Measurements from ENCODE around the gene ZNF346.
A peak's percentile ranks its signal among the peaks of the same experiment; 100 is the strongest.

Gene ZNF346

GRCh38 chr5:177029498-177029897, 7.0 kb downstream of the ZNF346 start:
- peaks cover 0 to under 1% of the 10 kb centered on the region in 2 donors for H3K4me1 ChIP-seq (ENCODE audit: control insufficient read depth in 2 of 2, insufficient read depth in 2 of 2, low read length in 2 of 2)
- H3K4me3 ChIP-seq (ENCODE audit: low read length in 2 of 2), result no peak overlapping the region
- no peaks in the 10 kb centered on the region for H3K27me3 ChIP-seq (ENCODE audit: control insufficient read depth in 2 of 2, insufficient read depth in 2 of 2, low read length in 2 of 2)
- no peaks in the 10 kb centered on the region for H3K9me3 ChIP-seq (ENCODE audit: control insufficient read depth in 2 of 2, low read length in 2 of 2)
- H3K9ac ChIP-seq (ENCODE audit: low read depth in 1 of 2, low read length in 2 of 2), result no peak overlapping the region
- no peak overlapping the region for H3K27ac ChIP-seq (ENCODE audit: low read depth in 2 of 2, low read length in 2 of 2)
- H3K36me3 ChIP-seq (ENCODE audit: control insufficient read depth in 2 of 2, insufficient read depth in 2 of 2, low read length in 2 of 2), result no peaks in the 10 kb centered on the region

GRCh38 chr5:177035976-177036375, 13.5 kb downstream of the ZNF346 start:
- Histone ChIP-seq H3K9ac (ENCODE audit: low read depth in 1 of 2, low read length in 2 of 2) (no peak overlapping the region), H3K27me3 (ENCODE audit: control insufficient read depth in 2 of 2, insufficient read depth in 2 of 2, low read length in 2 of 2) (no peaks in the 10 kb centered on the region), H3K4me3 (ENCODE audit: low read length in 2 of 2) (no peak overlapping the region), H3K27ac (ENCODE audit: low read depth in 2 of 2, low read length in 2 of 2) (no peak overlapping the region), H3K36me3 (ENCODE audit: control insufficient read depth in 2 of 2, insufficient read depth in 2 of 2, low read length in 2 of 2) (peaks cover 0 to under 1% of the 10 kb centered on the region in 2 donors), H3K9me3 (ENCODE audit: control insufficient read depth in 2 of 2, low read length in 2 of 2) (no peaks in the 10 kb centered on the region), H3K4me1 (ENCODE audit: control insufficient read depth in 2 of 2, insufficient read depth in 2 of 2, low read length in 2 of 2) (no peaks in the 10 kb centered on the region)

- no peak overlapping the region for H3K9ac ChIP-seq (ENCODE audit: low read depth in 1 of 2, low read length in 2 of 2)
- H3K4me3 ChIP-seq (ENCODE audit: low read length in 2 of 2), result no peak overlapping the region
- H3K9me3 ChIP-seq (ENCODE audit: control insufficient read depth in 2 of 2, low read length in 2 of 2), result no peaks in the 10 kb centered on the region
- H3K27me3 ChIP-seq (ENCODE audit: control insufficient read depth in 2 of 2, insufficient read depth in 2 of 2, low read length in 2 of 2), result no peaks in the 10 kb centered on the region
- H3K4me1 ChIP-seq (ENCODE audit: control insufficient read depth in 2 of 2, insufficient read depth in 2 of 2, low read length in 2 of 2), result no peaks in the 10 kb centered on the region
- peaks cover 0 to 4% of the 10 kb centered on the region in 2 donors for H3K36me3 ChIP-seq (ENCODE audit: control insufficient read depth in 2 of 2, insufficient read depth in 2 of 2, low read length in 2 of 2)
- no peak overlapping the region for H3K27ac ChIP-seq (ENCODE audit: low read depth in 2 of 2, low read length in 2 of 2)
Observed at GRCh38 chr5:177036443-177036842, 13.9 kb downstream of the ZNF346 start.

DNA sequence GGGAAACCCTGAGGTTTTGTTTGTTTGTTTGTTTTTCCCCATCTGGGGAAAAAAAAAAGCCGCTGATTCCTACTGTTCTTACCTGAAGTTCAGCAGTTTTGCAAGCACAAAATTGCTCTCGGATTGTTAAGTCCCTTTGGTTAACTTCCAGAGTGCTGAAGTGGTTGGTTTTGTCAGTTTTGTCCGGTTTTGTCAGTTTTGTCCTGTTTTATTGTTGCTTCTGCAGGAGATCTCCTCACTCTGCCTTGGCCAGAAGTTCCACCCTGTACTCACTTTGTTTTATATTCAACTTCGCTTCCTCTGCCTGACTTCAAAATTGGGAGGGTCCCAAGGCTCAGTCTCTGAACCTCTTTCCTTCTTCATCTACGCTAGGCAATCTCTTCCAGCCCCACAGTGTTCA, 14.4 kb downstream of the ZNF346 start:
- H3K27ac ChIP-seq (ENCODE audit: low read depth in 2 of 2, low read length in 2 of 2), result no peak overlapping the region
- H3K9ac ChIP-seq (ENCODE audit: low read depth in 1 of 2, low read length in 2 of 2), result no peak overlapping the region
- no peaks in the 10 kb centered on the region for H3K9me3 ChIP-seq (ENCODE audit: control insufficient read depth in 2 of 2, low read length in 2 of 2)
- peaks cover 3 to 7% of the 10 kb centered on the region in 2 donors for H3K36me3 ChIP-seq (ENCODE audit: control insufficient read depth in 2 of 2, insufficient read depth in 2 of 2, low read length in 2 of 2)
- H3K4me1 ChIP-seq (ENCODE audit: control insufficient read depth in 2 of 2, insufficient read depth in 2 of 2, low read length in 2 of 2), result no peaks in the 10 kb centered on the region
- H3K27me3 ChIP-seq (ENCODE audit: control insufficient read depth in 2 of 2, insufficient read depth in 2 of 2, low read length in 2 of 2), result no peaks in the 10 kb centered on the region
- H3K4me3 ChIP-seq (ENCODE audit: low read length in 2 of 2), result no peak overlapping the region

DNA sequence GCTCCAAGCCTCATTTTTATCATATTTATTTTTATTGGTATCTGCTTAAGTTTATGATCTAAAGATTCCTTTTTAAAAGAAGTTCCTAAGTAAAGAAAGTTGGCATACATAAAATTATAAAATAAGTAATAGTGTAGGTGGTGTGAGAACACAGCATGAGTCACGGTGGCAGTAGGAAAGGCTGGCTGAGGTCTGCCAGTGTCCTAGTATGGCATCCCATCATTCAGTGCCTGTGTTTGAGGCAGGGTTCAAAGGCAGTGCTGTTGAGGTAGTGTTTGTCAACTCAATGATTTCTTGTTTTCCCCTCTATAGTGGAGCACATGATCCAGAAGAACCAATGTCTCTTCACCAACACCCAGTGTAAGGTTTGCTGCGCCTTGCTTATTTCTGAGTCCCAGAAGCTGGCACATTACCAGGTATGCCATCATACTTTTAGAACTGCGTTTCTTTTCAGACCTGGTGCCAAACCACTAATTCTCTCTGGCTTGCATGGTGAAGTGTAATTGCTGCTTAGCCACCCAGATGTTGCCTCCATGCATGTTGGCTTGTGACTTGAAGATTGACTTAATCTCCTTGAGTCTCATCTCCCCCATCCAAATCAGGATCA, 18.4 kb downstream of the ZNF346 start:
- H3K9me3 ChIP-seq (ENCODE audit: control insufficient read depth in 2 of 2, low read length in 2 of 2), result no peaks in the 10 kb centered on the region
- no peaks in the 10 kb centered on the region for H3K4me1 ChIP-seq (ENCODE audit: control insufficient read depth in 2 of 2, insufficient read depth in 2 of 2, low read length in 2 of 2)
- no peak overlapping the region for H3K9ac ChIP-seq (ENCODE audit: low read depth in 1 of 2, low read length in 2 of 2)
- no peaks in the 10 kb centered on the region for H3K27me3 ChIP-seq (ENCODE audit: control insufficient read depth in 2 of 2, insufficient read depth in 2 of 2, low read length in 2 of 2)
- no peak overlapping the region for H3K4me3 ChIP-seq (ENCODE audit: low read length in 2 of 2)
- peaks cover 9 to 25% of the 10 kb centered on the region in 2 donors for H3K36me3 ChIP-seq (ENCODE audit: control insufficient read depth in 2 of 2, insufficient read depth in 2 of 2, low read length in 2 of 2)
- no peak overlapping the region for H3K27ac ChIP-seq (ENCODE audit: low read depth in 2 of 2, low read length in 2 of 2)

- H3K27ac ChIP-seq (ENCODE audit: low read depth in 2 of 2, low read length in 2 of 2), result no peak overlapping the region
Observed at GRCh38 chr5:177041936-177042335, 19.4 kb downstream of the ZNF346 start.

DNA sequence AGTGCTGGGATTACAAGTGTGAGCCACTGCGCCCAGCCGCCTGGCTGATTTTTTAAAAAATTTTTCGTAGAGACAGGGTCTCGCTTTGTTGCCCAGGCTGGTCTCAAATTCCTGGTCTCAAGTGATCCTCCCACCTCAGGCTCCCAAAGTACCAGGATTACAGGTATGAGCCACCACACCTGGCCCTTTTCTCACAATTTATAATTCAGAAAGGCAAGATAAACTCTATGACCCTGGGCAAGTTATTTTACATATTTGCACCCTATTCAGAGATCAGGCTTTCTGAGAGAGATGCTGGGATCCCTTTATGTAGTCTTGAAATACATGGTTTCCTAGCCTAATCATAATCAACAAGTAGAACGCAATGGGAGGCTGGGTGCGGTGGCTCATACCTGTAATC, 20.6 kb downstream of the ZNF346 start:
- Histone ChIP-seq H3K4me1 (ENCODE audit: control insufficient read depth in 2 of 2, insufficient read depth in 2 of 2, low read length in 2 of 2) (no peaks in the 10 kb centered on the region), H3K27ac (ENCODE audit: low read depth in 2 of 2, low read length in 2 of 2) (no peak overlapping the region), H3K27me3 (ENCODE audit: control insufficient read depth in 2 of 2, insufficient read depth in 2 of 2, low read length in 2 of 2) (no peaks in the 10 kb centered on the region), H3K9ac (ENCODE audit: low read depth in 1 of 2, low read length in 2 of 2) (no peak overlapping the region), H3K9me3 (ENCODE audit: control insufficient read depth in 2 of 2, low read length in 2 of 2) (no peaks in the 10 kb centered on the region), H3K36me3 (ENCODE audit: control insufficient read depth in 2 of 2, insufficient read depth in 2 of 2, low read length in 2 of 2) (peaks cover 9 to 25% of the 10 kb centered on the region in 2 donors), H3K4me3 (ENCODE audit: low read length in 2 of 2) (no peak overlapping the region)

More at GRCh38 chr5:177041936-177042335, 19.4 kb downstream of the ZNF346 start:
- Histone ChIP-seq H3K4me1 (ENCODE audit: control insufficient read depth in 2 of 2, insufficient read depth in 2 of 2, low read length in 2 of 2) (no peaks in the 10 kb centered on the region), H3K9ac (ENCODE audit: low read depth in 1 of 2, low read length in 2 of 2) (no peak overlapping the region), H3K4me3 (ENCODE audit: low read length in 2 of 2) (no peak overlapping the region), H3K36me3 (ENCODE audit: control insufficient read depth in 2 of 2, insufficient read depth in 2 of 2, low read length in 2 of 2) (peaks cover 9 to 25% of the 10 kb centered on the region in 2 donors), H3K27me3 (ENCODE audit: control insufficient read depth in 2 of 2, insufficient read depth in 2 of 2, low read length in 2 of 2) (no peaks in the 10 kb centered on the region), H3K9me3 (ENCODE audit: control insufficient read depth in 2 of 2, low read length in 2 of 2) (no peaks in the 10 kb centered on the region)

DNA sequence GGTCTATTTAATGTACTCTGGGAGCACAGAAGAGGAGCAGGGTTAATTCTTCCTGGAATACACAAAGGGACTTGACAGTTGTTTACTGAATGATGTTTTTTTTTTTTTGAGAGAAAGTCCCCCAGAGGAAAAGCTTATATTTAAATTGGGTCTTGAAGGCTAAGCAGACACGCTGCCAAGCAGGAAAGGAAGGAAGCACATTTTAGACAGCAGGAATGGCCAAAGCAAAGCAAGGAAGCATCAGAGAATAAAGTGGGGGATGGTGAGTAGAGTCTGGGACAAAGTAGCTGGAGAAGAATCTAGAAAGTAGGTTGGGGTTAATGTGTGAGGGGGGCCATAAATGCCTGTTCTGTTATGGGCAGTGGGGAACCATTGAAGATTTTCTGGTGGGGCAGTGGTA, 21.5 kb downstream of the ZNF346 start:
- H3K4me1 ChIP-seq (ENCODE audit: control insufficient read depth in 2 of 2, insufficient read depth in 2 of 2, low read length in 2 of 2), result no peaks in the 10 kb centered on the region
- no peaks in the 10 kb centered on the region for H3K27me3 ChIP-seq (ENCODE audit: control insufficient read depth in 2 of 2, insufficient read depth in 2 of 2, low read length in 2 of 2)
- H3K9me3 ChIP-seq (ENCODE audit: control insufficient read depth in 2 of 2, low read length in 2 of 2), result no peaks in the 10 kb centered on the region
- peaks cover 9 to 25% of the 10 kb centered on the region in 2 donors for H3K36me3 ChIP-seq (ENCODE audit: control insufficient read depth in 2 of 2, insufficient read depth in 2 of 2, low read length in 2 of 2)
- no peak overlapping the region for H3K9ac ChIP-seq (ENCODE audit: low read depth in 1 of 2, low read length in 2 of 2)
- no peak overlapping the region for H3K27ac ChIP-seq (ENCODE audit: low read depth in 2 of 2, low read length in 2 of 2)
- no peak overlapping the region for H3K4me3 ChIP-seq (ENCODE audit: low read length in 2 of 2)

DNA sequence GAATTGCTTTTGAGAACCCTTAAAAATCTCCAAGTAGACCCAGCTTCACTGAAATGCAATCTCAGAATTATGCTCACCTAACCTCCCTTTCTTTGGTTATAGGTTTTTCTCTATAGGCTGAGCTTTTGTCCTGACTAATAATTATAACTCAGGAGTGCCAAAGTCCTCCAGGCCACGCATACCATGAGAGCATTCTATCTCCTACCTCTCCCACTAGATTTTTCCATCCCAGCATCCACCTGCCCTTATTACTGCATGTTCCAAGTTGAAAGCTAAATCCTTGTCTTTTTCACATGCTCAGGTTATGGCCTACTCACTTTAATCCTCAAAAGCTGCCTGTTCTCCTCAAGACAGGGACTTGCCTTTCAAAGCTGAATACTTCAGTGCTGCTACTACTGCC, 22.1 kb downstream of the ZNF346 start:
- no peaks in the 10 kb centered on the region for H3K27me3 ChIP-seq (ENCODE audit: control insufficient read depth in 2 of 2, insufficient read depth in 2 of 2, low read length in 2 of 2)
- no peak overlapping the region for H3K9ac ChIP-seq (ENCODE audit: low read depth in 1 of 2, low read length in 2 of 2)
- H3K9me3 ChIP-seq (ENCODE audit: control insufficient read depth in 2 of 2, low read length in 2 of 2), result no peaks in the 10 kb centered on the region

DNA sequence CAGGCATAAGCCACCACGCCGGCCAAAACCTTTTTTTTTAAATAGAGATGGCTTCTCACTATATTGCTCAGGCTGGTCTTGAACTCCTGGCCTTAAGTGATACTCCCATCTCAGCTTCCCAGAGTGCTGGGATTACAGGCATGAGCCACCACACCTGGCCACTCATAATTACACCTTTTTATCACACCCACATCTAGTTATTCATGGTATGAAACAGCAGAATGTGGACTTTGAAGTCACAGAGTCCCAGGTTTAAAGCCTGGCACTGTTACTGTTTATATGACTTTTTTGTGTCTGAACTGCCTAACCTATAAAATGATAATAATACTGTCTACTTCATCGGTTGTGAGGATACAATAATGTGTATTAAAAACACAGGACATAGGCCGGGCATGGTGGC, 23.1 kb downstream of the ZNF346 start:
- Histone ChIP-seq H3K4me1 (ENCODE audit: control insufficient read depth in 2 of 2, insufficient read depth in 2 of 2, low read length in 2 of 2) (no peaks in the 10 kb centered on the region), H3K27me3 (ENCODE audit: control insufficient read depth in 2 of 2, insufficient read depth in 2 of 2, low read length in 2 of 2) (no peaks in the 10 kb centered on the region), H3K9me3 (ENCODE audit: control insufficient read depth in 2 of 2, low read length in 2 of 2) (no peaks in the 10 kb centered on the region), H3K9ac (ENCODE audit: low read depth in 1 of 2, low read length in 2 of 2) (no peak overlapping the region), H3K4me3 (ENCODE audit: low read length in 2 of 2) (no peak overlapping the region), H3K36me3 (ENCODE audit: control insufficient read depth in 2 of 2, insufficient read depth in 2 of 2, low read length in 2 of 2) (peaks cover 18 to 25% of the 10 kb centered on the region in 2 donors), H3K27ac (ENCODE audit: low read depth in 2 of 2, low read length in 2 of 2) (peak overlapping the region in 1 of 2 donors; percentile 49)

More for the DNA sequence above, 22.1 kb downstream of the ZNF346 start:
- H3K27ac ChIP-seq (ENCODE audit: low read depth in 2 of 2, low read length in 2 of 2), result no peak overlapping the region
- H3K36me3 ChIP-seq (ENCODE audit: control insufficient read depth in 2 of 2, insufficient read depth in 2 of 2, low read length in 2 of 2), result peaks cover 16 to 25% of the 10 kb centered on the region in 2 donors
- no peak overlapping the region for H3K4me3 ChIP-seq (ENCODE audit: low read length in 2 of 2)
- no peaks in the 10 kb centered on the region for H3K4me1 ChIP-seq (ENCODE audit: control insufficient read depth in 2 of 2, insufficient read depth in 2 of 2, low read length in 2 of 2)
